Heart left ventricle (tissue), 16 donors: ENCODE measurements around the gene MAPK13. TPM values are rescaled to one million over a fixed set of nuclear protein-coding genes. Genes with fewer than 3 reads are reported as not detected.
A peak's percentile ranks its signal among the peaks of the same experiment; 100 is the strongest.

Source experiments
- ATAC-seq, 4 donors: fragments of 200-7000 bp; cut with Tn5 transposase; one replicate each; pipeline ENCODE4 v1.9.1; 2020 to 2022; ENCODE audit warnings: moderate library complexity in 4 of 4, mild to moderate bottlenecking in 3 of 4, moderate number of reproducible peaks in 1 of 4
- DNase-seq, 5 donors: peaks; one replicate each; pipeline ENCODE4 v3.0.0-alpha.2; 2020
- H3K27ac ChIP-seq, 12 donors: fragments of 200-600 bp; sonication (generic) in 4 of 12; one replicate each; pipeline versions ENCODE4 v1.5.0 to v1.8.0; 2016 to 2022; ENCODE audit warnings: mild to moderate bottlenecking in 2 of 12
- H3K27me3 ChIP-seq, 9 donors: fragments of 200-600 bp; sonication (generic) in 2 of 9; one replicate each; pipeline versions ENCODE4 v1.5.1 to v1.8.0; 2016 to 2022; ENCODE audit warnings: mild to moderate bottlenecking in 3 of 9
- H3K36me3 ChIP-seq, 9 donors: fragments of 200-600 bp; sonication (generic) in 2 of 9; one replicate each; pipeline versions ENCODE4 v1.5.0 to v1.8.0; 2018 to 2022; ENCODE audit warnings: mild to moderate bottlenecking in 2 of 9
- H3K4me1 ChIP-seq, 12 donors: fragments of 200-600 bp; sonication (generic) in 4 of 12; one replicate each; pipeline versions ENCODE4 v1.5.0 to v1.8.0; 2016 to 2022; ENCODE audit warnings: mild to moderate bottlenecking in 3 of 12
- H3K4me3 ChIP-seq, 12 donors: fragments of 200-600 bp; sonication (generic) in 4 of 12; one replicate each; pipeline versions ENCODE4 v1.5.0 to v1.8.0; 2017 to 2022; ENCODE audit warnings: mild to moderate bottlenecking in 9 of 12, moderate library complexity in 4 of 12
- H3K9me3 ChIP-seq, 12 donors: fragments of 200-600 bp; sonication (generic) in 4 of 12; one replicate each; pipeline versions ENCODE4 v1.5.0 to v1.8.0; 2016 to 2022; ENCODE audit warnings: mild to moderate bottlenecking in 1 of 12
- POLR2A ChIP-seq, 2 donors: fragments of 450-650 bp; IDR thresholded peaks; one replicate each; pipeline ENCODE4 v1.6.1; 2017; ENCODE audit warnings: antibody characterized with exemption in 2 of 2, mild to moderate bottlenecking in 2 of 2, moderate library complexity in 2 of 2
- whole genome bisulfite sequencing, 4 donors: extraction: QIAGEN DNeasy Blood & Tissue Kit in 2 of 4; methylation state at CpG; one replicate each; pipeline versions ENCODE4 v1.1.5 to v1.1.7; 2013 to 2018; 5-methylcytosine and 5-hydroxymethylcytosine counted together
- intact Hi-C, 10 donors: fragments of 100-400 bp; cut with DNase I; formaldehyde crosslinking; loops; one replicate each; pipeline versions ENCODE4 v1.11.1 to v1.14.2; 2022
- polyA plus RNA-seq, 2 donors: library from polyadenylated mRNA; stranded (reverse); fragments of 200-250 nt; gene quantifications; one replicate each; pipeline ENCODE4 v1.2.3, GENCODE V29; 2013
- total RNA-seq, 9 donors: library from RNA; depleted of rRNA in 2 of 9; stranded (reverse); fragments of >200 nt in 2 of 9; fragmentation: NEBNext Ultra II Directional in 3 of 9; extraction: Animal tissue kit (Norgen Biotek cat#: 25700) in 3 of 9; gene quantifications; one replicate each; pipeline versions ENCODE4 v1.1.0 to v1.2.4, GENCODE V29; 2016 to 2023
- TF ChIP-seq, protein P1 (sequence below), 12 donors: fragments of 200-600 bp; sonication (generic) in 4 of 12; IDR thresholded peaks; one replicate each; pipeline versions ENCODE4 v1.5.0 to v1.8.0; 2018 to 2022; ENCODE audit warnings: antibody characterized with exemption in 12 of 12, mild to moderate bottlenecking in 5 of 12
- donor health status: ischemic (EF 13 %, LVEDD 7.1; RV severe dilation, severe dysfunction).
- donor health status: healthy with polysubstance abuse.
- donor health status: DM: no; HTN: yes; CAD: no.
- donor health status: DM: no; HTN: no; CAD: no.
- donor health status: ischemic (EF 25% LVEDD 6.9; RV normal size, moderate dysfunction).
- donor health status: ischemic (EF 25% LVEDD 5.7; RV mildly dilated, moderate dysfunction).
- donor health status: healthy.
- donor health status: DM: yes; HTN: yes; CAD: no.
- donor health status: ischemic (EF 35%, LVEDD 5.7; RV mildly dilated, moderate dysfunction).
- donor health status: nonischemic (EF 11% LVEDD 7.7; RV severe dilation, severe dysfunction).
- donor health status: DM: yes; HTN: yes; CAD: no.
- donor health status: PGD.
- donor health status: ischemic (EF 29% LVEDD 5.4; RV normal size, mild dysfunction).
- donor health status: nonischemic (EF 23%, LVEDD 6.1; RV moderate dilation, normal function).

MAPK13 gene
- total and polyA plus RNA-seq, 11 donors: 0.24 to 16.8 (median 0.56) TPM

DNA sequence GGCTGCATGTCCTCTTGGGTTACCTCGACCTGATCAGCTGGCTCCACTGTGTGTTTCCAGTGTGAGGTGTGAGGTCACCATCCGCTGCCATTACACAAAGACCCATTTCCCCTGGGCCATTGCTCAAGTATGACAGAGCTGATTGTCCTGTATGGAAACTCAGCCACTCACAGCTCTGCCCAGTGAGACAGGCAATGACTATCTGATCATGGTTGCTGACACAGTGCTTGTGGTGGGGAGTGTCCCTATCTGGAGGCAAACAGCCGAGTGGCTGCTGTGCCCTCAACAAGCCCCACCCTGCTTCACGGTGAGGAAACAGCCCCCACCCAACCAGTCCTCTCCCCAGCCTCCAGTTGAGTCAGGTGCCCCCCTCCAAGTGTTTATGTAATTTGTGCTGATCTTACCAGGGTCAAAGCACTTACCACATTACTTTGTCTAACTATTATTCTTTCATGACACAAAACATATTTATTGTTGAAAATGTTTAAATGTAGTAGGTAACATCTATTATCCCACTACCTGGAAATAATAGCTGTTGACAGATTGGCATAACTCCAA, 11.7 kb upstream of the MAPK13 start:
- no peak overlapping the region for H3K4me3 ChIP-seq
- peaks cover 0 to 14% (median 0%) of the 10 kb centered on the region in 9 donors for H3K36me3 ChIP-seq
- no peaks in the 10 kb centered on the region for H3K9me3 ChIP-seq
- H3K27me3 ChIP-seq: no peaks in the 10 kb centered on the region
- 44 to 61% (median 58%) methylated on average over 4 of the region's 4 CpGs for WGBS, 4 donors
- peak overlapping the region in 1 of 12 donors; percentile 10 for H3K27ac ChIP-seq
- ATAC-seq: peak in 3 of 4 donors; percentile 28 to 52 (median 33)
- TF ChIP-seq POLR2A (IDR thresholded peaks at IDR 0.05): no peak
- TF ChIP-seq, protein P1, sequence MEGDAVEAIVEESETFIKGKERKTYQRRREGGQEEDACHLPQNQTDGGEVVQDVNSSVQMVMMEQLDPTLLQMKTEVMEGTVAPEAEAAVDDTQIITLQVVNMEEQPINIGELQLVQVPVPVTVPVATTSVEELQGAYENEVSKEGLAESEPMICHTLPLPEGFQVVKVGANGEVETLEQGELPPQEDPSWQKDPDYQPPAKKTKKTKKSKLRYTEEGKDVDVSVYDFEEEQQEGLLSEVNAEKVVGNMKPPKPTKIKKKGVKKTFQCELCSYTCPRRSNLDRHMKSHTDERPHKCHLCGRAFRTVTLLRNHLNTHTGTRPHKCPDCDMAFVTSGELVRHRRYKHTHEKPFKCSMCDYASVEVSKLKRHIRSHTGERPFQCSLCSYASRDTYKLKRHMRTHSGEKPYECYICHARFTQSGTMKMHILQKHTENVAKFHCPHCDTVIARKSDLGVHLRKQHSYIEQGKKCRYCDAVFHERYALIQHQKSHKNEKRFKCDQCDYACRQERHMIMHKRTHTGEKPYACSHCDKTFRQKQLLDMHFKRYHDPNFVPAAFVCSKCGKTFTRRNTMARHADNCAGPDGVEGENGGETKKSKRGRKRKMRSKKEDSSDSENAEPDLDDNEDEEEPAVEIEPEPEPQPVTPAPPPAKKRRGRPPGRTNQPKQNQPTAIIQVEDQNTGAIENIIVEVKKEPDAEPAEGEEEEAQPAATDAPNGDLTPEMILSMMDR (IDR thresholded peaks at IDR 0.05): no peak
- no peak for DNase-seq
- intact Hi-C loops: no loop called here
- peaks cover 0 to 78% (median 9%) of the 10 kb centered on the region in 12 donors for H3K4me1 ChIP-seq

DNA sequence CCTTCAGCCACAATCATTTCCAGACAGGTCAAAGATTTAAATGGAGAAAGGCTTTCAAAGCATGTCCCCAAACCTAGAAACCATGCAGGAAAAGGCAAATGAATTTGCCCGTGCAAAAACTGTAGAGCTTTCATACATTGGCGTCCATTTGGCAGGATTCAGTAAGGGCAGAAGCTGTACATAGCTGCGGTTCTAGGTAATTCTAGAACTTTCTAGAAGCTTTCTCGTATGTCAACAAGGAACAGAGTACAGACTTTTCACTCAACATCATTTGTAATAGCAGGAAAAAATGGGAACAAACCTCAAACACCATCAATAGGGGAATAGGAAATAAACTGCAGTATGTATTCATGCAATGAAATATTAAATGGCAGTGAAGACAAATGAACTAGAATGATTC, 11.1 kb upstream of the MAPK13 start:
- ATAC-seq: no peak
- H3K4me3 ChIP-seq: no peak overlapping the region
- TF ChIP-seq, protein P1 (IDR thresholded peaks at IDR 0.05): no peak
- TF ChIP-seq POLR2A (IDR thresholded peaks at IDR 0.05): no peak
- H3K9me3 ChIP-seq: no peaks in the 10 kb centered on the region
- peak overlapping the region in 1 of 12 donors; percentile 87 for H3K27ac ChIP-seq
- H3K27me3 ChIP-seq: no peaks in the 10 kb centered on the region
- 79 to 88% (median 85%) methylated on average over 4 of the region's 4 CpGs for WGBS, 4 donors
- peaks cover 0 to 77% (median 10%) of the 10 kb centered on the region in 12 donors for H3K4me1 ChIP-seq
- peaks cover 0 to 14% (median 0%) of the 10 kb centered on the region in 9 donors for H3K36me3 ChIP-seq
- no peak for DNase-seq
- intact Hi-C loops: no loop called here

DNA sequence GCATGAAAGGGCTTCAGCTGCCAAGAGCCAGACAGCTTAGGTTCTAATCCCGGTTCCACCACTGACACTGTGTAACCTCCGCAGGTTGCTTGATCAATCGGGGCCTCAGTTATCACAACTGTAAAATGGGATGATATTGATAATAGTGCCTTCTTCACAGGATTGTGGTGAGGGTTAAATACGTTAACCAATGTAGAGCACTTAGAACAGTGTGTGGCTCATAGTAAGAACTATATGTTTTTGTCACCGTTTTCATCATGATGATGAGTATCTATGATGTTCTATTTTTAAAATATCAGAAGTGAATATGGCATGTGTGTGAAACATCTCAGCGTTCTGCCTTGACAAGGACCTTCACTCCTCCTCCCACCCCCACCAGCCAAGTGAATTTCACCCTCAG, 10.3 kb upstream of the MAPK13 start:
- 77 to 80% (median 78%) methylated on average over 6 of the region's 6 CpGs for WGBS, 4 donors

DNA sequence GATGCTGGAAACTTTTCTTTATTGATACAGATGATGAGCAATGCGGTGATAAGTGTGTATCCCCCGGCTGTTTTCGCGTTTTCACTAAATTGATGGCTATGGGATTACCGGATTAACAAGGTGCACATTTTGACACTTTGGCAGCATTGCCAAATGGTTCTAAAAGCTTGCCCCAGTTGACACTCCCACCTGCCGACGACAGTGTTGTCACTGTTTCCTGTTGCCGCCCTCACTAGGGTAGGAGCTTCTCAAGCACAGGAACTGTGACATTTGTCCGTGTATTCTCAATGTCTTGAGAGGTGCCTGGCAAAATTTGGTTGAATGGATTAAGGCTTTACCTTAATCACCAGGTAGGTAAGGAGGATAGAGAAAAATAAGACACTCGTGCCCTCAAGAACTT, 9.8 kb upstream of the MAPK13 start:
- H3K27me3 ChIP-seq: no peaks in the 10 kb centered on the region
- peak overlapping the region in 1 of 12 donors; percentile 34 for H3K4me3 ChIP-seq
- intact Hi-C loops: loop anchor here in 9 of 10 donors (5.0 to 10.0 kb wide), 5 partner anchors 77 to 244 kb away; partner anchors contain the start of gene BRPF3 (in 6 of the 9)
- ATAC-seq (peak in 1 of 4 donors; percentile 66), DNase-seq (peak in 1 of 5 donors; percentile 40)
- TF ChIP-seq POLR2A (IDR thresholded peaks at IDR 0.05): no peak
- H3K9me3 ChIP-seq: no peaks in the 10 kb centered on the region
- H3K4me1 ChIP-seq: peaks cover 0 to 69% (median 11%) of the 10 kb centered on the region in 12 donors
- peaks cover 0 to 11% (median 0%) of the 10 kb centered on the region in 9 donors for H3K36me3 ChIP-seq
- peak overlapping the region in 1 of 12 donors; percentile 87 for H3K27ac ChIP-seq
- 42 to 63% (median 51%) methylated on average over 10 of the region's 10 CpGs for WGBS, 4 donors

More for the DNA sequence above, 10.3 kb upstream of the MAPK13 start:
- H3K9me3 ChIP-seq: no peaks in the 10 kb centered on the region
- DNase-seq: no peak
- H3K4me3 ChIP-seq: no peak overlapping the region
- intact Hi-C loops: loop anchor here in 9 of 10 donors (5.0 to 10.0 kb wide), 5 partner anchors 77 to 245 kb away; partner anchors contain the start of gene BRPF3 (in 6 of the 9)
- H3K27me3 ChIP-seq: no peaks in the 10 kb centered on the region
- TF ChIP-seq POLR2A (IDR thresholded peaks at IDR 0.05): no peak
- TF ChIP-seq, protein P1 (IDR thresholded peaks at IDR 0.05): no peak
- peaks cover 0 to 14% (median 0%) of the 10 kb centered on the region in 9 donors for H3K36me3 ChIP-seq
- no peak for ATAC-seq
- H3K27ac ChIP-seq: peak overlapping the region in 1 of 12 donors; percentile 87
- peaks cover 0 to 74% (median 11%) of the 10 kb centered on the region in 12 donors for H3K4me1 ChIP-seq
